HG03442 (cell line): Measurements from ENCODE around the gene ATP11A.

Experiments used
- ATAC-seq: cut with Tn5 transposase; IDR thresholded peaks from one replicate; pipeline ENCODE4 v1.9.1; 2021; ENCODE audit warnings: mild to moderate bottlenecking, moderate library complexity; ENCODE audit not compliant: unreplicated experiment

The ATP11A gene

DNA sequence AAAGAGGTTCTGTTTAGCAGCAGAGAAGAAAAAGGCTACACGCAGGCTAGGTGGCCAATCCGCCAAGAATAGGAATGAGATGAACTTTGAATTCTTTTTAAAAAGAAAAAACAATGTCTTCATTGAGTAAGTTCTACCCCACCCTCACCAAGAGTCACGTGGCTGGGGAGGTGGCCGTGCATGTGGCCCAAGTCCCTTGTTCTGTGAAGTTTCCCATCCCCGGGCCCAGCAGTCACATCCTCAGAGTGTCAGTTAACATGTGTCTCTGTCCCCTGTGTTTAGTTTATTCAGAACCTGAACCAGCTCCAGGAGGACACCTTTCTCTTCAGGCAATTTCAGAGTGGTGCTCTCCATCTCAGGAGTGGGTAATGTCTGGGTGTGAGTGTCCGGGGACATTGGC is 222.0 kb downstream of the ATP11A start:
- no peak for ATAC-seq

DNA sequence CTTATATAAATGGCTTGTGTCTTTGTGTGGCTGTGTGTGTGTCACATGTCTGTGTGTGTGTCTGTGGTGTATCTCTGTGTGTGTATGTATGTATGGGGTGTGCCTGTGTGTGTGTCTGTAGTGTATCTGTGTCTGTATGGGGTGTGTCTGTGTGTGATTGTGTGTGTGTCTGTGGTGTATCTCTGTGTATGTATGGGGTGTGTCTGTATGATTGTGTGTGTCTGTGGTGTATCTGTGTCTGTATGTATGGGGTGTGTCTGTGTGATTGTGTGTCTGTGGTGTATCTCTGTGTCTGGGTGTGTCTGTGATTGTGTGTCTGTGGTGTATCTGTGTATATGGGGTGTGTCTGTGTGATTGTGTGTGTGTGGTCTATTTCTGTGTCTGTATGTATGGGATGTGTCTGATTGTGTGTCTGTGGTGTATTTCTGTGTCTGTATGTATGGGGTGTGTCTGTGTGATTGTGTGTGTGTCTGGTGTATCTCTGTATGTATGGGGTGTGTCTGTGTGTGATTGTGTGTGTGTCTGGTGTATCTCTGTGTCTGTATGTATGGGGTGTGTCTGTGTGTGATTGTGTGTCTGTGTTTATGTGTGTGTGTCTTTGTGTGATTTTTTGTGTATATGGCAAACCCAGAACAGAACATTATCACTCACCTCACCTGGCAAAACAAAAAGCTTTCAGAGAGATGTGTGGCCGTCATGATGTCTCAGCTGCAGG is 223.0 kb downstream of the ATP11A start:
- ATAC-seq = no peak

DNA sequence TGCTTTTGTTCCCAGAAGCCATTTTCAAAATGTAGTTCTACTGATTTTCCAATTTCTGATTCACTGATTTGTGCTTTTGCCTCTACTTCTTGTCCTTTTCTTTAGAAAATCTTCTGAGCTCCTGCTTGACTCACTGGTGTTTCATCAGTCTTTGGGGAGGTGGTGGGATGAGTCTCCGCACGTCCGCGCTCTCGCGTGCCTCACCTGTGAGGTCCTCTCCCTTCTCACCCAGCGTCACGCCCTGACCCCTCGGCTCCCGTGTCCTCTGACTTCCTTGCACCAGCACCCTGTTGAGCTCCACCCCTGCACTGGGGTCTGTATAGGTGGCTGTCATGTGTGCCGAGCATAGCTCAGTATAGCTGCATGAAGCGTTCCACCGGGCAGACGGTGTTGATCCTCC is 226.5 kb downstream of the ATP11A start:
- no peak for ATAC-seq

DNA sequence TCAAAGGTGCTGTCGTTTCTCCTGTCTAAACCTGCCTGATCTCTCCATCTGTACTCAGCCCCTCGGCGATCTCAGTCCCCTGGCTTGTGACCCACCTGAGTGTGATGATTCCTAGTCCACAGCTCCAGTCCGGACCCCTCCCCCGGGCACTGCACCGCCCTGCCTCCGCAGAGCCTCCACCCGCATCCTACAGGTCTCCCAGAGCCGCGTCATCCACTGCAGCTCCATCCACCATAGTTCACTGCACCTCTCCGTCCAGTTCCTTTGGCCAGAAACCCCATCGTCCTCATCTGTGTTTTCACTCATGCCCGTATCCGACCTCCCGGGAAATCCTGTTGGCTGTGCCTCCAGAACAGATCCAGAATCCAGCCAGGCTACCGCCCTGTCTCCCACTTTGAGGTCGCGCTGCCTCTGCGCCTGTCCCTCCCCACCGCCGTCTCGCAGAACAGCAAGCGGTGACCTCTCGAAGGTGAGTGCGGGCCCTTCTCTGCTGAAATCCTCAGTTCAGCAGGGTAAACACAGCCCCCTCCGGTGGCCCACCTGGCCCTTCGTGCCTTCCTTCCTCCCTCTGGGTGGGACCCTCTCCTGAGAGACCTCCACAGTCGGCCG is 227.3 kb downstream of the ATP11A start:
- no peak for ATAC-seq

DNA sequence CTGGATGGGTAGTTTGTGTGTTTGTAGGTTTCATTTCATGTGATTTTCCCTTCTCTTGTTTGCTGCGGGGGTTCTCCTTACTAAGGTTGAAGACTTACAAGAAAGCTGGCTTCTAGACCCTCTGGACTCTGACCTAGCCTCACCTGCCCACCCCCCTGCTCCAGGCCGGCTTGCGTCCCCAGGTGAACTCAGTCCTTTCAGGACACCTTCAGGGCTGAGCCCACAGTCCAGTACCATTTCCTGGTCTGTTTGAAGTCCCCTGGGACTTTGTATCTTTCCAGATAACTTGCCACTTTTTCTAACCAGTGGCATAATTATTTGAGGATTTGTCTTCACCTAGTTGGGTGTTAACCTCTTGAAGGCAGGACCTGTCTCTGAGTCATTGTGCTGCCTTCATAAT is 227.9 kb downstream of the ATP11A start:
- no peak for ATAC-seq

DNA sequence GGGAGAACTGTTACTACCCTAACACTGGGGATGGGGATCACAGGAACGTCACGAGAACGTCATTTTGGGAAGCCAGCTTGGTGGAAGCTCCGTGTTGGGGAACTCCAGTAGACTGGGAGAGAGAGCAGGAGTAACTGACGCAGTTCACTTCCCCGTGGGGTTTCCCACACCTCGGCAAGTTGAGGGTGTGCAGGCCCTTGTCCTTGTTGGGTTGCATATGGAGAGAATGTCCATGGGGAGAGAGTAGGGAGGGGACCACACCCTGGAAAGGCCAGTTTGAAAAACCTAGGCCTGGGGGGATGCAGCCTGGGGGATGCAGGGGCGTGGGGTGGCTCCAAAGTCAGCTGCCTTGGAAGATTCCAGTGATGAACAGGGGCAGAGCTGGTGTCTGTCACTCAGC is 228.4 kb downstream of the ATP11A start:
- no peak for ATAC-seq

DNA sequence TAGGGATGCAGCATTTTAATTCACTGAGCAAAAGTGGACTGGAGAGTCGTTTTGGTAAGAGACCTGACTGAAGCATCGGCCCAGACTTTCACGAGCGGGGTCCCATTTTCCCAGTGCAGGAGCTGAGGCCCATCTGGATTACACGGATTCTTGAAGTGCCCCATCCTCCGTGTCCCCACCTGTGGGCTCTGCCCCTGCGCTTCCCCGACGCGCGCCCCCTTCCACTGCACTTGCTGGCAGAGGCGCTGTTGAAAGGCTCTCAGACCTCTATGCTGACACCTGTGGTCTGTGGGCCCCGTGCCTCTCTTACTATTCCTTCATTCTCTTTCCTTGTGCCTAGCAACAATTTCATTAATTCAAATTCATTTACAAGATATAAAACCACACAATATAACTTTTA is 228.9 kb downstream of the ATP11A start:
- no peak for ATAC-seq

DNA sequence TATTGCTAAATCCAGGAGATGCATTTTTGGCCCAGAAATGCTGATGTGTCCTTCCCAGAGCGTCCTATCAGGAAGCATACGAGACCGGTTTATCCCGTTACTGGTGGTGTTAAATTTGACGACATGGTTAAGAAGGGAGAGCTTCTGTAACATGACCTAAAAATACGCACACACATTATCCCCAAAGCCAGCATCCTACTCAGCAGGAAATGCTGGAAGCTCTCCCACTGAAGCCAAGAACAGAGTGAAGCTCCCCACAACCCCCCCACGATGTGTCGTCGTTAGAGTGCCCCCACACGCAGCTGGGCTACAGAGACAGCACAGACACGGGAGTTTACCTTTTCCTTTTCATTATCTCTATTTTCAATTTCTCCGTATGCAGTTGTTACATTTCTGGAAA is 234.1 kb downstream of the ATP11A start:
- ATAC-seq = no peak

DNA sequence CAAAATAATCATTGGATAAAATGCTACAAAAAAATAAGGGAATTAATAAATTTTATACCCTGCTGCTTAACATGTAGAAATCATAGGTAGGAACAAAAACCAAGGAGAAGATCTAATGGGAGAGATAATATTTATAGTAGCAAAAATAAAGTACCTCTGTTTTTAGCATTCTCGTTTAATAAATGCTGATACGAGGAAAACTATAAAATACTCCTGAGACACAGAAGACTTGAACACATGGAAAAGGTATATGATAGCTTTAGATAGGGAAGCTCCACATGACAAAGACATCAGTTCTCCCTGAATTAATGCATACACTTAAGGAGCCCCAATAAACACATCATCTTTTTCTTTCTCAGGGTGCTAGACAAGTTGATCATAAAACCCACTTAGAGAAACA is 234.5 kb downstream of the ATP11A start:
- ATAC-seq = no peak

DNA sequence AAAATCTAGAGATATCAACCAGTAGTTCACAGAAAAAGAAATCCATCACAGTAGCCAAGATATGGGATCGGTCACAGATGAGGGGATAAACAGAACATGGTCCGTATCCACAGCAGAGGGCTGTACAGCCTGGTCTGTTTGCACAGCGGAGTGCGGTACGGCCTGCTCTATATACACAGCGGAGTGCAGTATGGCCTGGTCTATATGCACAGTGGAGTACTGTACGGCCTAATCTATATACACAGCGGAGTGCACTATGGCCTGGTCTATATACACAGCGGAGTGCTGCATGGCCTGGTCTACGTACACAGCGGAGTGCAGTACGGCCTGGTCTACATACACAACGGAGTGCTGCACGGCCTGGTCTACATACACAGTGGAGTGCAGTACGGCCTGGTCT is 236.2 kb downstream of the ATP11A start:
- no peak for ATAC-seq

DNA sequence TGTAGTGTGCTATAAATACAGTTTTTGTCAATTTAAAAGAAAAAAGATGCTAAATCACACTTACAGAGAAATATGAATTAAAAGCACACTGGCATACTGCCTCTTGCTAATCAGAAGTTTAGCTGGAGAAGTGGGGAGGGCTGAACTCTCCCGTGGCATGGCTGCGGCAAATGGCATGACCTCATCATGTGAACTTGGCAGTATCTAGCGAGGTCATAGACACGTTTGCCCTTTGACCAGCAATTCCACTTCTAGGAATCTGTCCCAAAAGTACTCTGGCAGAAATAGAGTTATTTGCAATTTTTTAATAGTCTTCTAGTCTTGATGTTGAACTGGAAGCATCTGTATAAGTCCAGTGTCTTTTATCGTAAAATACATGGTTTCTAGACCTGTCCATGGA is 237.2 kb downstream of the ATP11A start:
- ATAC-seq = no peak

DNA sequence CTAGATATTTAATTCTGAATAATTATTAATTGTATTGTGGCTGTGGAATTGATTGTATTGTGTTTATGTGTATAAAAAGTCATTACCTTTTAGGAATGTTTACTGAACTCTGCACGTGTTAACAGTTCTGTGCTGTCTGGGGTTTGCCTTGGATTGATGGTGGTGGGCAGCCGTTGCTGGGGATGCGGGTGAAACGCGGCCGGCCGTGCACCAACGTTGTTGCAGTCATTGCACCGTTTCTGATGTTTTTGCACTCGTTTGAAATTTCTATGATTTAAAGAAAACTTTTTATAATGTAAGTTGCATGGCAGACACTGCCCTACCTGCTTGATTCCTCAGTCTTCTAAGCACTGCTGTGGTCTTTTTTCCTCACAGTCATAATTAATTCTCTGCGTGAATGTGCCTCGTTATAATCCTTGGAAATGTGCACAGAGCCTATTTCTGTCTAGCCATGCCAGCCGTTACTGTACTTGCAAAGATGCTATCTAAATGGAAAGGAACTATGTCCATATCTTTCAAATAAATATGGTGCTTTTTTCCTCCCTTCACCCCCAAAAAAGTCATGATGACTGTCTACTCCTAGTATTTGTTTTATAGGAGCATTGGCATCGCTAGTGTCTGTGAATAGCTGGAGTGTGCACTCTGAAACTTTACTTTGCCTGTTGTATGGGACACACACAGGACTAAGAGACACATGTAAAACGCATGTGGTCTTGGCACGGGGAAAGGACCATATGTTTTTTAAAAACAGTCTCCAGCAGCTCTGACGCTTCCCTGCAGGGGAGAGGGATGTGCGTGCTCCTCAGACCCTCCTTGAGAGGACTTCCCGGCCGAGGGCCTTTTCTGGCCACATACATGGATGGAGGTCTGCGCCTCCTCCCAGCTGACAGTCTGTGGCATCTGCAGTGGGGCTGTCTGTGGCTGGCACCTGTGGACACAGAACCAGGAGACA is 238.5 kb downstream of the ATP11A start:
- no peak for ATAC-seq

DNA sequence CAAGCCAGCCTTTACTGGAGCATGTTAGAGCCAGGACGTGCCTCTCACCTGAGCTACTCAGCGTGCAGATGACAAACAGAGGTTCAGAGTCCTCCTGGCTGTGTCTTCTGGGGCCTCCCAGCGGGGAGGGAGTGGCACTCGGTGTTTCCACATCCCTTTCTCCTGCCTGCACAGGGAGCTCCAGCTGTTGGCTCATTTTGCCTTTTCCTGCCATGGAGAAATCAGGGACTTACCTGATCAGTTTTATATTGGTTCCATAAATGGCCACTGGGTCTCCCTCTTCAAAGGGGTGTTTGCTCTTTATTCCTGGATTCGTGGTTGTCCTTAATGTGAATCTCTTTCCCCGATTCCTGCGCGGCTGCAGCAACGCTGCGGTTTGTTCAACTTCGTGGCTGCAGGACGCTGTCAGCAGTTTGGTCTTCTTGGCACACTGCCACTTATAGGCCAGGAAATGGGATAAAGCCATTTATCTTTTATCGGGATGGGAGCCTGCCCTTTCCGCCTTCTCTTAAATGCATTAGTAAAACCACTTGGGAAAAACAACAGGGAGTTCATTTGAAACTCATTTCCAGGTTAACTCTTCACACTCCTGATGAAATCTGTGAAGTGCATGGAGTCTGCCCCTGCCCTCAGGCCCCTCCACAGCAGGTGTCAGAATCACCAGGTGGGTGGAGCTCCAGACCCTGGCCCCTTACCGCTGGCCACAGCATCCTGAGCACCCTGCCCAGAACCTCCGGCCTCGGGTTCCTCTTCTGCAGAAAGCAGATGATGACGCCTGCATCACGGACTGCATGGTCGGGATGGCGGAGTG is 239.3 kb downstream of the ATP11A start:
- ATAC-seq = no peak

DNA sequence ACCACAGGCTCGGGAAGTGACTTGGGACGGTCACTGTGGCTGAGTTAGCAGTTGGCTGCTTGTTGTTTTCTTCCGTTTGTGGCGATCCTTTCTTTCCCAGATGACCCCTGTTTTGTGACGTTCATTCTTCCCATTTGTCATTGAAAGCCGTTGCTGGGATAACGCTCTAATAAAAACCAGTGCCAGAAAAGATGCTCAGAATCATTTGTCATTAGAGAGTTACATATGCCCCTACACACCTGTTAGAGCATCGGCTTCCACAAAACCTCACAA is 239.9 kb downstream of the ATP11A start:
- no peak for ATAC-seq

DNA sequence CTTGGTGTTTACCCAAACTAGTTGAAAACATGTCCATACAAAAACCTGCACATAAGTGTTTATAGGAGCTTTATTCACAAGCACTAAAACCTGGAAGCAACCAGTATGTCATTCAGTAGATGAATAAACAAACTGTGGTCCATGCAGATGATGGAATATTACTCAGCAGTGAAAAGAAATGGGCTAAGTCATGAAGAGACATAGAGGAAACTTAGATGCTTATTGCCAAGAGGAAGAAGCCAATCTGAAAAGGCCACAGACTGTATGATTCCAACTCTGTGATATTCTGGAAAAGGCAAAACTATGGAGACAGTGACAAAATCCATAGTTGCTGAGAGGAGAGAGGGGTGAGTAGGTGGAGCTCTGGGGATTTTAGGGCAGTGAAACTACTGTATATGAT is 240.4 kb downstream of the ATP11A start:
- ATAC-seq = no peak

DNA sequence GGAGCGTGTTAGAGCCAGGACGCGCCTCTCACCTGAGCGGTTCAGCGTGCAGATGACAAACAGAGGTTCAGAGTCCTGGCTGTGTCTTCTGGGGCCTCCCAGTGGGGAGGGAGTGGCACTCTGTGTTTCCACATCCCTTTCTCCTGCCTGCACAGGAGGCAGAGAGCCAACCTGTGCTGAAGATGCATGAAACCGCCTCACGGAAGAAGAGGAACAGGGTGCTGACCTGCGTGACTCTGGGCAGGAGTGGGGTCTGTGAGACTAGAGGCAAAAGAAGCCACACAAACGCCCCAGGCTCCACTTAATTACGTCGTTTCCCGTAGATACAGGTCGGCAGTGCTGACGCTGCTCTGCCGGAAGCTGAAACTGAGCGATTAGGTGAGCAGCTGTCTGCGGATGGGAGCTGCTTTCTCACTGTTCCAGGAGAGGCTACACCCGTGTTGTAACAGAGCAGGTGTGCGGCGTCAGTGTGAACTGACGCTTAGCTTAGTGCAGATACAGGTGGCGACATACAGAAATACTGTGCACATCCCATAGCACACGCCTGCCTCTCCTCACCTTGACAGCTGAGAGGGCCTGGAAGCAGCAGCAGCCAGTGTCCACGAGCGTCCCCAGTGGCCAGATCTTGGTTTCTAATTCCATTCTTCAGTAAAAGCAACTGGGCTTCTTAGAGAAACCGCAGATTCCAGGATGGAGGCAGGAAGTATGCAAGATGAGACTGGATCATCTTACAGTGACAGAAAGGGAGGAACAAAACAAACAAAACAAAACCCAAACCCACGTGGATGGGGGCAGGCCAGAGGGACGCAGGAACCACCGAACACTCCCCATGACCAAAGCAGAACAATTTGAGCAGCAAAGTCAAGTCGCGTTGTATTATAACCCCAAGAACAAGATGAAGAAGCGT is 241.4 kb downstream of the ATP11A start:
- no peak for ATAC-seq

DNA sequence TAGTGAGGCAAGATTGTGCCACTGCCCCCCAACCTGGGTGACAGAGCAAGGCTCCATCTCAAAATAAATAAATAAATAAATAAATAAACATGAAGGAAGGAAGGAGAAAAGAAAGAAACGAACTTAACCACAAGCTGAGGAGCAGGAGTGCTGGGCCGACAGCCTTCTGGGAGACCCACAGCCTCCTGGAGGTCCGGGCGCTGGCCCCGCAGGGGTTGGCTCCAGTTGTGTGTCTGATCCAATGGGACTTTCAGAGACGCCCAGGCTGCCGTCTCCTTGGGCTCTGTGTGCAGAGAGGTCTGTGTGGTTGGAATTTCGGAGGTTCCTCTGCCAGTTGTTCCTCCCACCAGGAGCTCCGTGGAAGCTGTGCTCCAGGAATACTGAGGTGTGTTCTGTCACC is 243.1 kb downstream of the ATP11A start:
- ATAC-seq = no peak

DNA sequence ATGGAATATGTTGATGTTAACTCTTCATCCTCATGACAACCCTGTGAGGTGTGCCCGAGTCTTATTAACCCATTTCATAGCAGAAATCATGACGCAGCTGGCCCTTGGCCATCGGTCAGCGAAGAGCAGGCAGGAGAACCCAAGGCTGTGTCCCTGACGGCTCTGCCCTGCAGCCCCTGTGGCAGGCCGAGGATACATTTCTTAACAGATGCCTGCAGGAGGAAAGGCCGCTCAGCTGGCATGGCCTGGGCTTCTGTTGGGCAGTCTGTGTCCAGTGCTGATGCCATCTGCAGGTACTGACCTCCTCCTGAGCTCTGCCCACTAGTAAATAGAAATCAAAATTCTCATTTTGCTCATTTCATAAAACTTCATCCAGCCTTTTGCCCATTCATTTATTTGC is 243.8 kb downstream of the ATP11A start:
- ATAC-seq = no peak

DNA sequence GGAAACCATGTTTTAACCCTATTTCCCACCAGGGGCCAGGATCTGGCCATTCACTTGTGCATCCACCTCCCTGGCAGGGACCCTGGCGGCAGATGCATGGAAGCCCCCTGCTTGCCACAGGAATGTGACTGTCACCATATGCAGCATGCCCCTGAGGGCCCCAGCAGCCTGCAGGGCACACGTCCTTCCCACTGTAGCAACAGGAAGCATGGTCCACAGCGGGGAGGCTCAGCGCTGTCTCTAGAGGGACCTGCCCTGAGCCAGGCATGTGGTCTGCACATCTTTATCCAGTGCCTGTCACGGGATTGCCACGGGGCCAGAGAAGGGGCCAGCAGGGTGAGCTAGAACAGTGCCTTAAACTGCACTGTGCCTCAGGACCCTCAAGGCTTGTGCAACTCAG is 244.2 kb downstream of the ATP11A start:
- no peak for ATAC-seq
